Spleen (tissue), 11 donors: Measurements from ENCODE around the gene MUTYH. TPM values are rescaled to one million over a fixed set of nuclear protein-coding genes. Genes with fewer than 3 reads are reported as not detected.
"Not testable (repeated sequence)": the region's sequence is repeated elsewhere in the genome, so short reads cannot be mapped to it uniquely, and the experiment has no call there.

ENCODE experiments used
- DNase-seq: peaks from one replicate; pipeline ENCODE4 v3.0.0-alpha.2; 2020
- H3K27ac ChIP-seq, 8 donors: fragments of 200-600 bp; sonication (generic) in 7 of 8; 1 replicate in 4 of 8; 2 replicates in 4 of 8; pipeline versions ENCODE4 v1.5.0 to v1.8.0; 2016 to 2021; ENCODE audit warnings: inconsistent platforms in 4 of 8, mild to moderate bottlenecking in 4 of 8, moderate library complexity in 1 of 8
- H3K27me3 ChIP-seq, 7 donors: fragments of 200-600 bp; sonication (generic) in 6 of 7; replicated peaks in 1 of 7; 1 replicate in 4 of 7; 2 replicates in 3 of 7; pipeline versions ENCODE4 v1.5.0 to v1.8.0; 2016 to 2021; ENCODE audit warnings: inconsistent platforms in 3 of 7, mild to moderate bottlenecking in 1 of 7
- H3K36me3 ChIP-seq, 6 donors: fragments of 200-600 bp; sonication (generic) in 5 of 6; 1 replicate in 4 of 6; 2 replicates in 2 of 6; pipeline versions ENCODE4 v1.5.0 to v1.8.0; 2016 to 2021; ENCODE audit warnings: inconsistent platforms in 2 of 6
- H3K4me1 ChIP-seq, 6 donors: fragments of 200-600 bp; sonication (generic) in 5 of 6; 1 replicate in 3 of 6; 2 replicates in 3 of 6; pipeline versions ENCODE4 v1.5.0 to v1.8.0; 2016 to 2021; ENCODE audit warnings: inconsistent platforms in 3 of 6
- H3K4me3 ChIP-seq, 8 donors: fragments of 200-600 bp; sonication (generic) in 7 of 8; 1 replicate in 4 of 8; 2 replicates in 4 of 8; pipeline versions ENCODE4 v1.5.0 to v1.8.0; 2016 to 2021; ENCODE audit warnings: inconsistent platforms in 4 of 8, mild to moderate bottlenecking in 4 of 8, moderate library complexity in 2 of 8
- H3K9me3 ChIP-seq, 8 donors: fragments of 200-600 bp; sonication (generic) in 7 of 8; 1 replicate in 4 of 8; 2 replicates in 4 of 8; pipeline versions ENCODE4 v1.5.0 to v1.8.0; 2016 to 2021; ENCODE audit warnings: inconsistent platforms in 4 of 8
- POLR2A ChIP-seq, 3 donors: fragments of 450-650 bp; IDR thresholded peaks; one replicate each; pipeline ENCODE4 v1.5.1; 2017; ENCODE audit warnings: antibody characterized with exemption in 3 of 3, mild to moderate bottlenecking in 1 of 3
- POLR2AphosphoS5 ChIP-seq, 3 donors: sonication (generic); formaldehyde crosslinking; IDR thresholded peaks; one replicate each; pipeline ENCODE4 v1.5.1; 2017; ENCODE audit warnings: antibody characterized with exemption in 3 of 3
- WGBS, 5 donors: extraction: QIAGEN DNeasy Blood & Tissue Kit in 3 of 5; methylation state at CpG; one replicate each; pipeline versions ENCODE4 v1.1.5 to v1.1.7; 2013 to 2018; 5-methylcytosine and 5-hydroxymethylcytosine counted together
- intact Hi-C: fragments of 100-400 bp; cut with DNase I; formaldehyde crosslinking; loops from one replicate; pipeline ENCODE4 v1.15.0; 2023; ENCODE audit warnings: low total_unique reads
- polyA plus RNA-seq, 3 donors: library from polyadenylated mRNA; stranded (reverse); fragments of 200-250 nt; gene quantifications; one replicate each; pipeline ENCODE4 v1.2.1, GENCODE V29; 2013
- total RNA-seq, 7 donors: library from RNA; depleted of rRNA in 3 of 7; stranded (reverse); fragments of >200 nt in 3 of 7; fragmentation: NEBNext Ultra II Directional in 4 of 7; extraction: Animal tissue kit (Norgen Biotek cat#: 25700) in 4 of 7; gene quantifications; one replicate each; pipeline versions ENCODE4 v1.1.0 to v1.2.1, GENCODE V29; 2016 to 2021
- TF ChIP-seq, protein P1 (sequence below), 11 experiments: fragments of 200-600 bp in 7 of 11; fragments of 450-650 bp in 4 of 11; sonication (generic) in 4 of 11; IDR thresholded peaks in 8 of 11; conservative IDR thresholded peaks in 3 of 11; 1 replicate in 7 of 11; 2 replicates in 4 of 11; pipeline versions ENCODE4 v1.4.0 to v1.8.0; 2016 to 2021; ENCODE audit warnings: antibody characterized with exemption in 11 of 11, inconsistent platforms in 4 of 11, mild to moderate bottlenecking in 1 of 11
- donor health status: healthy with polysubstance abuse.
- donor health status: DM: no; HTN: no; CAD: no; lungs with moderate emphysema.
- donor health status: DM: no; HTN: no; CAD: no.
- donor health status: Bipolar disorder and iron deficiency.
- donor health status: healthy.
- donor health status: DM: no; HTN: no; CAD: no.
- donor health status: DM: yes; HTN: yes; CAD: no.

The MUTYH gene
- total and polyA plus RNA-seq, 10 donors, result 25.4 to 46.9 (median 37.2) TPM

- Histone ChIP-seq H3K36me3 (no peaks in the 10 kb centered on the region), H3K27ac (no peak overlapping the region), H3K27me3 (no peaks in the 10 kb centered on the region), H3K9me3 (no peaks in the 10 kb centered on the region), H3K4me1 (peaks cover 8 to 28% (median 19%) of the 10 kb centered on the region in 6 donors), H3K4me3 (no peak overlapping the region)
- no peak for DNase-seq
- 13 to 16% (median 16%) methylated on average over 4 of the region's 4 CpGs for WGBS, 5 donors
- intact Hi-C loops, result loop anchor here (2.0 to 5.0 kb wide), 2 partner anchors 192 to 283 kb away; partner anchors contain the start of gene TESK2
- TF ChIP-seq, protein P1, sequence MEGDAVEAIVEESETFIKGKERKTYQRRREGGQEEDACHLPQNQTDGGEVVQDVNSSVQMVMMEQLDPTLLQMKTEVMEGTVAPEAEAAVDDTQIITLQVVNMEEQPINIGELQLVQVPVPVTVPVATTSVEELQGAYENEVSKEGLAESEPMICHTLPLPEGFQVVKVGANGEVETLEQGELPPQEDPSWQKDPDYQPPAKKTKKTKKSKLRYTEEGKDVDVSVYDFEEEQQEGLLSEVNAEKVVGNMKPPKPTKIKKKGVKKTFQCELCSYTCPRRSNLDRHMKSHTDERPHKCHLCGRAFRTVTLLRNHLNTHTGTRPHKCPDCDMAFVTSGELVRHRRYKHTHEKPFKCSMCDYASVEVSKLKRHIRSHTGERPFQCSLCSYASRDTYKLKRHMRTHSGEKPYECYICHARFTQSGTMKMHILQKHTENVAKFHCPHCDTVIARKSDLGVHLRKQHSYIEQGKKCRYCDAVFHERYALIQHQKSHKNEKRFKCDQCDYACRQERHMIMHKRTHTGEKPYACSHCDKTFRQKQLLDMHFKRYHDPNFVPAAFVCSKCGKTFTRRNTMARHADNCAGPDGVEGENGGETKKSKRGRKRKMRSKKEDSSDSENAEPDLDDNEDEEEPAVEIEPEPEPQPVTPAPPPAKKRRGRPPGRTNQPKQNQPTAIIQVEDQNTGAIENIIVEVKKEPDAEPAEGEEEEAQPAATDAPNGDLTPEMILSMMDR (IDR thresholded peaks at IDR 0.05 in 8 of 11, conservative IDR thresholded peaks at IDR 0.05 in 3 of 11), result peak; percentile 55 to 81 (median 74)
- no peak for TF ChIP-seq POLR2AphosphoS5 (IDR thresholded peaks at IDR 0.05)
These were observed 40.1 kb downstream of the MUTYH start for GRCh38 chr1:45299981-45300668.

DNA sequence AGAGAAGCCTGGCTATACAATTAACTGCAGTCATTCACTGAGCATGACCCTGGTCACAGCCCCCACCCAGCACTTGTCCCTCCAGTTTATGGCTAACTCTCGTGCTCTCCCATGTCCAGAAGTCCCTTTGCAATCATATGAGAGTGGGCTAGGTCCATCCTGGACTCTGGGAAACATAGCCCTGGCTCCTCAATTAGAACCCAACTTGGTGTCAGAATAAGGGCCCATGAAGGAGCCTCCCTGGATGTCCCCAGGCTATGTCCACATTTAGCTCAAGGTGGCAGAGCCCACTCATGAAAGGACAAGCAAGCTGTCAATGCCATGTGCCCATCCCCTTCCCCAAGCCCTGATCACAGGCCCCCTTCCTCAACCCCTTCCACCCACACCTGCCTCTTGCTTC, 40.9 kb downstream of the MUTYH start:
- intact Hi-C loops, result no loop called here
- Histone ChIP-seq H3K36me3 (no peaks in the 10 kb centered on the region), H3K27me3 (no peaks in the 10 kb centered on the region), H3K27ac (no peak overlapping the region), H3K4me3 (no peak overlapping the region), H3K9me3 (no peaks in the 10 kb centered on the region), H3K4me1 (peaks cover 0 to 20% (median 11%) of the 10 kb centered on the region in 6 donors)
- 56 to 71% (median 61%) methylated on average over 1 of the region's 1 CpG for WGBS, 5 donors
- DNase-seq, result no peak
- no peak for TF ChIP-seq POLR2A (IDR thresholded peaks at IDR 0.05)
- TF ChIP-seq POLR2AphosphoS5 (IDR thresholded peaks at IDR 0.05), result no peak

DNA sequence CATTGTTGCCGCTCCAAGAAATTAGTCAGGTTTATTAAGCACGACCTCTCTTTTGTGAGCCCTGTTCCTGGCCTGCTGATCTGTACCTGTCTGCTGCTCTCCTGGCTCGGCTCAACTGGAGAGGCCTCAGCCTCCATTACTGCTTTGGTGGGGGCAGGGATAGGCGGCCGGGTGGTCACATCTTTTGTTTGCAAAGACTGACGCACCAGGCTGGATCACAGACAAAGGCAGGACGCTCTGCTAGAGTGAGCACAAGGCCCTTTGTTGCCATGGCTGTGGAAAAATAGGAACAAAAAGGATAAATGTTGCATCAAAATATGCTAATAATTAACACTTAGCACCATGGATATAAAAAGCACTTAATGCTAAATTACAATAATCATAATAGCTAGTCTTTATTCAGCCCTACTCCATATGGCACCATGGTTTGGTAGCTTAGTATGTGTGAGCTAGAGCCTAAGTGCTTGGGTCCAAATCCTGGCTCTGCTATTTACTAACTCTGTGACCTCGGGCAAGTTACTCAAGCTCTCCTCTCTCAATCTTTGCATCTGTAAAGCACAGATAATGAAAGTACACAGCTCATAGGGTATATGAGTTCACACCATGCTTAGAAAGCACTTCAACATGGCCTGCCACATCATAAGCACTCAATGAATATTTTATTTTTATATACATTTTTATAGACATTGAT, 42.4 kb downstream of the MUTYH start:
- DNase-seq, result no peak
- H3K4me1 ChIP-seq, result peaks cover 0 to 12% (median 4%) of the 10 kb centered on the region in 6 donors
- H3K27ac ChIP-seq, result no peak overlapping the region
- no peak overlapping the region for H3K4me3 ChIP-seq
- no peaks in the 10 kb centered on the region for H3K36me3 ChIP-seq
- H3K9me3 ChIP-seq, result no peaks in the 10 kb centered on the region
- intact Hi-C loops, result no loop called here
- TF ChIP-seq, protein P1 (IDR thresholded peaks at IDR 0.05 in 8 of 11, conservative IDR thresholded peaks at IDR 0.05 in 3 of 11), result no peak
- TF ChIP-seq POLR2A (IDR thresholded peaks at IDR 0.05) (no peak), POLR2AphosphoS5 (IDR thresholded peaks at IDR 0.05) (no peak)
- no peaks in the 10 kb centered on the region for H3K27me3 ChIP-seq
- 78 to 88% (median 84%) methylated on average over 8 of the region's 8 CpGs for WGBS, 5 donors

- 75 to 89% (median 84%) methylated on average over 2 of the region's 2 CpGs for WGBS, 5 donors
- Histone ChIP-seq H3K4me1 (no peaks in the 10 kb centered on the region), H3K27ac (no peak overlapping the region), H3K4me3 (no peak overlapping the region), H3K27me3 (no peaks in the 10 kb centered on the region), H3K36me3 (no peaks in the 10 kb centered on the region), H3K9me3 (no peaks in the 10 kb centered on the region)
- TF ChIP-seq POLR2A (IDR thresholded peaks at IDR 0.05) (no peak), POLR2AphosphoS5 (IDR thresholded peaks at IDR 0.05) (no peak)
- TF ChIP-seq, protein P1 (IDR thresholded peaks at IDR 0.05 in 8 of 11, conservative IDR thresholded peaks at IDR 0.05 in 3 of 11), result no peak
- intact Hi-C loops, result no loop called here
- no peak for DNase-seq
These were observed 48.5 kb downstream of the MUTYH start for GRCh38 chr1:45291716-45292115.

DNA sequence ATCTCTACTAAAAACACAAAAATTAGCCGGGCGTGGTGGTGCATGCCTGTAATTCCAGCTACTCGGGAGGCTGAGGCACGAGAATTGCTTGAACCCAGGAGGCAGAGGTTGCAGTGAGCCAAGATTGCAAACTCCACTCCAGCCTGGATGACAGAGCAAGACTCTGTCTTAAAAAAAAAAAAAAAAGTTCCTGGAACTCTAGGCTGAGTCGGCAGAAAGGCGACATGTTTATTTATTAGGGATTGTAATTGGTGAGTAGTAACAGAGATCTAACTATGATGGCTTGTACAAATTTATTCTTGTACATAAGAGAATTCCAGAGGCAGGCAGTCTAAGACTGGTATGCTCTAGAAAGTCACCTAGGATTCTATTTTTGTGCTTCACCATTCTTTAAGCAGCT, 49.2 kb downstream of the MUTYH start:
- intact Hi-C loops, H3K36me3 ChIP-seq, H3K9me3 ChIP-seq, H3K4me3 ChIP-seq, H3K27ac ChIP-seq, H3K27me3 ChIP-seq, H3K4me1 ChIP-seq, DNase-seq: not testable (repeated sequence)
- WGBS, 5 donors, result 83 to 89% (median 85%) methylated on average over 6 of the region's 6 CpGs

DNA sequence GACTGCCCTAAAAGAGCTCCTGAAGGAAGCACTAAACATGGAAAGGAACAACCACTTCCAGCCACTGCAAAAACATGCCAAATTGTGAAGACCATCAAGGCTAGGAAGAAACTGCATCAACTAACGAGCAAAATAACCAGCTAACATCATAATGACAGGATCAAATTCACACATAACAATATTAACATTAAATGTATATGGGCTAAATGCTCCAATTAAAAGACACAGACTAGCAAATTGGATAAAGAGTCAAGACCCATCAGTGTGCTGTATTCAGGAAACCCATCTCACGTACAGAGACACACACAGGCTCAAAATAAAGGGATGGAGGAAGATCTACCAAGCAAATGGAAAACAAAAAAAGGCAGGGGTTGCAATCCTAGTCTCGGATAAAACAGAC, 53.7 kb downstream of the MUTYH start:
- H3K4me3 ChIP-seq, H3K9me3 ChIP-seq, H3K36me3 ChIP-seq, DNase-seq, H3K4me1 ChIP-seq, intact Hi-C loops, H3K27ac ChIP-seq, H3K27me3 ChIP-seq: not testable (repeated sequence)
- 67 to 88% (median 86%) methylated on average over 2 to 3 of the region's 3 CpGs for WGBS, 5 donors

DNA sequence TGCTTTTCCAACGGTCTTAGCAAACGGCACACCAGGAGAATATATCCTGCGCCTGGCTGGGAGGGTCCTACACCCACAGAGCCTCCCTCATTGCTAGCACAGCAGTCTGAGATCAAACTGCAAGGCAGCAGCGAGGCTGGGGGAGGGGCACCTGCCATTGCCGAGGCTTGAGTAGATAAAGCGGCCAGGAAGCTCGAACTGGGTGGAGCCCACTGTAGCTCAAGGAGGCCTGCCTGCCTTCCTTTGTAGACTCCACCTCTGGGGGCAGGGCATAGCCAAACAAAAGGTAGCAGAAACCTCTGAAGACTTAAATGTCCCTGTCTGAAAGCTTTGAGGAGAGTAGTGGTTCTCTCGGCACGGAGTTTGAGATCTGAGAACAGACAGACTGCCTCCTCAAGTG, 55.4 kb downstream of the MUTYH start:
- 81 to 89% (median 85%) methylated on average over 9 of the region's 9 CpGs for WGBS, 5 donors
- intact Hi-C loops, H3K9me3 ChIP-seq, H3K4me1 ChIP-seq, DNase-seq, H3K27me3 ChIP-seq, H3K4me3 ChIP-seq, H3K27ac ChIP-seq, H3K36me3 ChIP-seq: not testable (repeated sequence)
